ENCODE measurements around the gene SFMBT2.

Gene SFMBT2

GRCh38 chr10:7296648-7297047, 114.2 kb downstream of the SFMBT2 start:
- no peak overlapping the region for H3K4me3 ChIP-seq (ENCODE audit: control insufficient read depth in 1 of 7, extremely low read depth in 1 of 7, insufficient read depth in 4 of 7, low read depth in 2 of 7, low read length in 6 of 7)
- POLR2A ChIA-PET = no interaction called here
- WGBS (ENCODE audit: insufficient coverage) = 98% methylated on average over 7 of the region's 7 CpGs
- H3K27ac ChIP-seq (ENCODE audit: insufficient read depth in 1 of 2, low read depth in 1 of 2, low read length in 2 of 2, poor library complexity in 1 of 2, severe bottlenecking in 2 of 2) = no peak overlapping the region
- H3K27me3 ChIP-seq (replicated peaks in 2 of 5; ENCODE audit: control insufficient read depth in 4 of 5, insufficient read depth in 5 of 5, low read length in 4 of 5) = no peaks in the 10 kb centered on the region
- H3K36me3 ChIP-seq (ENCODE audit: control insufficient read depth in 4 of 4, insufficient read depth in 4 of 4, low read length in 3 of 4) = peaks cover 0 to 2% (median 0%) of the 10 kb centered on the region in 4 experiments
- peaks cover 0 to 3% (median 0%) of the 10 kb centered on the region in 5 experiments for H3K9me3 ChIP-seq (ENCODE audit: control extremely low read depth in 1 of 5, control insufficient read depth in 4 of 5, insufficient read depth in 2 of 5, low read depth in 1 of 5, low read length in 4 of 5)
- CTCF ChIA-PET = no interaction called here
- H3K4me1 ChIP-seq (ENCODE audit: control extremely low read depth in 1 of 4, control insufficient read depth in 4 of 4, insufficient read depth in 4 of 4, low read length in 3 of 4) = peaks cover 0 to 3% (median 1%) of the 10 kb centered on the region in 4 experiments
- no peak for DNase-seq

GRCh38 chr10:7296076-7296475, 114.8 kb downstream of the SFMBT2 start:
- no peaks in the 10 kb centered on the region for H3K27me3 ChIP-seq (replicated peaks in 2 of 5; ENCODE audit: control insufficient read depth in 4 of 5, insufficient read depth in 5 of 5, low read length in 4 of 5)
- no peak overlapping the region for H3K4me3 ChIP-seq (ENCODE audit: control insufficient read depth in 1 of 7, extremely low read depth in 1 of 7, insufficient read depth in 4 of 7, low read depth in 2 of 7, low read length in 6 of 7)
- no peak overlapping the region for H3K27ac ChIP-seq (ENCODE audit: insufficient read depth in 1 of 2, low read depth in 1 of 2, low read length in 2 of 2, poor library complexity in 1 of 2, severe bottlenecking in 2 of 2)
- peaks cover 0 to 3% (median 0%) of the 10 kb centered on the region in 5 experiments for H3K9me3 ChIP-seq (ENCODE audit: control extremely low read depth in 1 of 5, control insufficient read depth in 4 of 5, insufficient read depth in 2 of 5, low read depth in 1 of 5, low read length in 4 of 5)
- CTCF ChIA-PET = no interaction called here
- peaks cover 0 to 3% (median 1%) of the 10 kb centered on the region in 4 experiments for H3K36me3 ChIP-seq (ENCODE audit: control insufficient read depth in 4 of 4, insufficient read depth in 4 of 4, low read length in 3 of 4)
- DNase-seq = no peak
- peaks cover 0 to 3% (median 1%) of the 10 kb centered on the region in 4 experiments for H3K4me1 ChIP-seq (ENCODE audit: control extremely low read depth in 1 of 4, control insufficient read depth in 4 of 4, insufficient read depth in 4 of 4, low read length in 3 of 4)
- POLR2A ChIA-PET = no interaction called here

- CTCF ChIA-PET = no interaction called here
- POLR2A ChIA-PET = no interaction called here
- H3K27me3 ChIP-seq (replicated peaks in 2 of 5; ENCODE audit: control insufficient read depth in 4 of 5, insufficient read depth in 5 of 5, low read length in 4 of 5) = no peaks in the 10 kb centered on the region
- H3K27ac ChIP-seq (ENCODE audit: insufficient read depth in 1 of 2, low read depth in 1 of 2, low read length in 2 of 2, poor library complexity in 1 of 2, severe bottlenecking in 2 of 2) = no peak overlapping the region
- peaks cover 0 to 3% (median 0%) of the 10 kb centered on the region in 5 experiments for H3K9me3 ChIP-seq (ENCODE audit: control extremely low read depth in 1 of 5, control insufficient read depth in 4 of 5, insufficient read depth in 2 of 5, low read depth in 1 of 5, low read length in 4 of 5)
- 100% methylated on average over 2 of the region's 3 CpGs for whole genome bisulfite sequencing (ENCODE audit: insufficient coverage)
- H3K4me3 ChIP-seq (ENCODE audit: control insufficient read depth in 1 of 7, extremely low read depth in 1 of 7, insufficient read depth in 4 of 7, low read depth in 2 of 7, low read length in 6 of 7) = no peak overlapping the region
- peaks cover 0 to 3% (median 1%) of the 10 kb centered on the region in 4 experiments for H3K4me1 ChIP-seq (ENCODE audit: control extremely low read depth in 1 of 4, control insufficient read depth in 4 of 4, insufficient read depth in 4 of 4, low read length in 3 of 4)
- H3K36me3 ChIP-seq (ENCODE audit: control insufficient read depth in 4 of 4, insufficient read depth in 4 of 4, low read length in 3 of 4) = peaks cover 0 to 6% (median 1%) of the 10 kb centered on the region in 4 experiments
- no peak for DNase-seq
Measured at GRCh38 chr10:7293378-7293920, 117.4 kb downstream of the SFMBT2 start.

GRCh38 chr10:7291487-7292270, 119.2 kb downstream of the SFMBT2 start:
- 96% methylated on average over 5 of the region's 8 CpGs for WGBS (ENCODE audit: insufficient coverage)
- peaks cover 0 to 6% (median 1%) of the 10 kb centered on the region in 4 experiments for H3K36me3 ChIP-seq (ENCODE audit: control insufficient read depth in 4 of 4, insufficient read depth in 4 of 4, low read length in 3 of 4)
- H3K4me1 ChIP-seq (ENCODE audit: control extremely low read depth in 1 of 4, control insufficient read depth in 4 of 4, insufficient read depth in 4 of 4, low read length in 3 of 4) = peaks cover 0 to 2% (median 0%) of the 10 kb centered on the region in 4 experiments
- DNase-seq = no peak
- no peak overlapping the region for H3K4me3 ChIP-seq (ENCODE audit: control insufficient read depth in 1 of 7, extremely low read depth in 1 of 7, insufficient read depth in 4 of 7, low read depth in 2 of 7, low read length in 6 of 7)
- peaks cover 0 to 1% (median 0%) of the 10 kb centered on the region in 5 experiments for H3K9me3 ChIP-seq (ENCODE audit: control extremely low read depth in 1 of 5, control insufficient read depth in 4 of 5, insufficient read depth in 2 of 5, low read depth in 1 of 5, low read length in 4 of 5)
- no peak overlapping the region for H3K27ac ChIP-seq (ENCODE audit: insufficient read depth in 1 of 2, low read depth in 1 of 2, low read length in 2 of 2, poor library complexity in 1 of 2, severe bottlenecking in 2 of 2)
- no peaks in the 10 kb centered on the region for H3K27me3 ChIP-seq (replicated peaks in 2 of 5; ENCODE audit: control insufficient read depth in 4 of 5, insufficient read depth in 5 of 5, low read length in 4 of 5)
- POLR2A ChIA-PET = no interaction called here
- CTCF ChIA-PET = no interaction called here

- ChIA-PET POLR2A (no interaction called here), CTCF (no interaction called here)
- no peak overlapping the region for H3K27ac ChIP-seq (ENCODE audit: insufficient read depth in 1 of 2, low read depth in 1 of 2, low read length in 2 of 2, poor library complexity in 1 of 2, severe bottlenecking in 2 of 2)
- 97% methylated on average over 11 of the region's 12 CpGs for WGBS (ENCODE audit: insufficient coverage)
- no peaks in the 10 kb centered on the region for H3K27me3 ChIP-seq (replicated peaks in 2 of 5; ENCODE audit: control insufficient read depth in 4 of 5, insufficient read depth in 5 of 5, low read length in 4 of 5)
- H3K4me3 ChIP-seq (ENCODE audit: control insufficient read depth in 1 of 7, extremely low read depth in 1 of 7, insufficient read depth in 4 of 7, low read depth in 2 of 7, low read length in 6 of 7) = no peak overlapping the region
- no peaks in the 10 kb centered on the region for H3K4me1 ChIP-seq (ENCODE audit: control extremely low read depth in 1 of 4, control insufficient read depth in 4 of 4, insufficient read depth in 4 of 4, low read length in 3 of 4)
- H3K36me3 ChIP-seq (ENCODE audit: control insufficient read depth in 4 of 4, insufficient read depth in 4 of 4, low read length in 3 of 4) = peaks cover 0 to 6% (median 0%) of the 10 kb centered on the region in 4 experiments
- DNase-seq = no peak
- no peaks in the 10 kb centered on the region for H3K9me3 ChIP-seq (ENCODE audit: control extremely low read depth in 1 of 5, control insufficient read depth in 4 of 5, insufficient read depth in 2 of 5, low read depth in 1 of 5, low read length in 4 of 5)
Measured at GRCh38 chr10:7288060-7288690, 122.7 kb downstream of the SFMBT2 start.

- ChIA-PET CTCF (interaction anchor here (0.6 kb wide), 1 partner anchor 120 kb away, joined by 4 read pairs; no protein-coding TSS in a partner anchor), POLR2A (no interaction called here)
- 100% methylated on average over 3 of the region's 3 CpGs for WGBS (ENCODE audit: insufficient coverage)
- Histone ChIP-seq H3K9me3 (ENCODE audit: control extremely low read depth in 1 of 5, control insufficient read depth in 4 of 5, insufficient read depth in 2 of 5, low read depth in 1 of 5, low read length in 4 of 5) (no peaks in the 10 kb centered on the region), H3K36me3 (ENCODE audit: control insufficient read depth in 4 of 4, insufficient read depth in 4 of 4, low read length in 3 of 4) (peaks cover 0 to 6% (median under 1%) of the 10 kb centered on the region in 4 experiments), H3K4me3 (ENCODE audit: control insufficient read depth in 1 of 7, extremely low read depth in 1 of 7, insufficient read depth in 4 of 7, low read depth in 2 of 7, low read length in 6 of 7) (no peak overlapping the region), H3K27ac (ENCODE audit: insufficient read depth in 1 of 2, low read depth in 1 of 2, low read length in 2 of 2, poor library complexity in 1 of 2, severe bottlenecking in 2 of 2) (no peak overlapping the region), H3K27me3 (replicated peaks in 2 of 5; ENCODE audit: control insufficient read depth in 4 of 5, insufficient read depth in 5 of 5, low read length in 4 of 5) (no peaks in the 10 kb centered on the region), H3K4me1 (ENCODE audit: control extremely low read depth in 1 of 4, control insufficient read depth in 4 of 4, insufficient read depth in 4 of 4, low read length in 3 of 4) (no peaks in the 10 kb centered on the region)
- DNase-seq = no peak
Measured at GRCh38 chr10:7287377-7287776, 123.5 kb downstream of the SFMBT2 start.

Data from common myeloid progenitor, CD34-positive (primary cell).